ENCODE measurements around the gene NGRN.

DNA sequence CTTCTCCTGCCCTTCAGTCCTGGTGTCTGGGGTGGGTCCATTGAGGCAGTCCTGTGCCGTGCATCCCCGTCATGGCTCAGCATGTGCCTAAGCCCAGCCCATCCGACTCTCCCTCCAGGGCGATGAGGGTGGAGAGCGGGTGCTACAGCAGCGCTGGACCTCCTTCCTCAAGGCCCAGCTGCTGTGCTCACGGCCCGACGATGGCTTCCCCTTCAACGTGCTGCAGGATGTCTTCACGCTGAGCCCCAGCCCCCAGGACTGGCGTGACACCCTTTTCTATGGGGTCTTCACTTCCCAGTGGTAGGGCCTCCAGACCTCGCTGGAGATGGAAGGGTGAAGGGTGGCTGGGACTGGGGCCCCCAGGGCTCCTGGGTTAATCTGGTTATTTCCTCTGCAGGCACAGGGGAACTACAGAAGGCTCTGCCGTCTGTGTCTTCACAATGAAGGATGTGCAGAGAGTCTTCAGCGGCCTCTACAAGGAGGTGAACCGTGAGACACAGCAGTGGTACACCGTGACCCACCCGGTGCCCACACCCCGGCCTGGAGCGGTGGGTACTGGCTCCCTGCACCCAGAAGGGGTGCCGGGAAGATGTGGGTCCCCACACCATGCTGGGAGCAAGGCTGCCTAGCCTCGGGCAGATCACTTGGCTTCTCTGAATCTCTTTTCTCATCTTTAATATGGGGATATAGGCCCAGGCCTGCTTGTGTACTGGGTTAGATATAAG lies 41.9 kb upstream of the NGRN start:
- TF ChIP-seq, protein P1, sequence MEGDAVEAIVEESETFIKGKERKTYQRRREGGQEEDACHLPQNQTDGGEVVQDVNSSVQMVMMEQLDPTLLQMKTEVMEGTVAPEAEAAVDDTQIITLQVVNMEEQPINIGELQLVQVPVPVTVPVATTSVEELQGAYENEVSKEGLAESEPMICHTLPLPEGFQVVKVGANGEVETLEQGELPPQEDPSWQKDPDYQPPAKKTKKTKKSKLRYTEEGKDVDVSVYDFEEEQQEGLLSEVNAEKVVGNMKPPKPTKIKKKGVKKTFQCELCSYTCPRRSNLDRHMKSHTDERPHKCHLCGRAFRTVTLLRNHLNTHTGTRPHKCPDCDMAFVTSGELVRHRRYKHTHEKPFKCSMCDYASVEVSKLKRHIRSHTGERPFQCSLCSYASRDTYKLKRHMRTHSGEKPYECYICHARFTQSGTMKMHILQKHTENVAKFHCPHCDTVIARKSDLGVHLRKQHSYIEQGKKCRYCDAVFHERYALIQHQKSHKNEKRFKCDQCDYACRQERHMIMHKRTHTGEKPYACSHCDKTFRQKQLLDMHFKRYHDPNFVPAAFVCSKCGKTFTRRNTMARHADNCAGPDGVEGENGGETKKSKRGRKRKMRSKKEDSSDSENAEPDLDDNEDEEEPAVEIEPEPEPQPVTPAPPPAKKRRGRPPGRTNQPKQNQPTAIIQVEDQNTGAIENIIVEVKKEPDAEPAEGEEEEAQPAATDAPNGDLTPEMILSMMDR (IDR thresholded peaks at IDR 0.05; ENCODE audit: poor library complexity): no peak
- no peak for TF ChIP-seq EZH2phosphoT487 (IDR thresholded peaks at IDR 0.05; ENCODE audit: low read depth, severe bottlenecking, unreplicated experiment)
- TF ChIP-seq EZH2 (IDR thresholded peaks at IDR 0.05; ENCODE audit: borderline replicate concordance): no peak

Measured in hepatocyte (in vitro differentiated cells).